ENCODE data around the gene LTBR. TPM values are rescaled to one million over a fixed set of nuclear protein-coding genes. Genes with fewer than 3 reads are reported as not detected.

Gene LTBR
- total RNA-seq, 1 donor from 2014 or later: 156 TPM

GRCh38 chr12:6390084-6390799 is 6.3 kb downstream of the LTBR start:
- intact Hi-C loops (cut with DNase I): no loop called here
- Histone ChIP-seq H3K4me3 (no peak overlapping the region), H3K9me3 (no peaks in the 10 kb centered on the region), H3K27me3 (no peaks in the 10 kb centered on the region), H3K4me1 (peaks cover 21% of the 10 kb centered on the region), H3K36me3 (peaks cover 56% of the 10 kb centered on the region), H3K27ac (no peak overlapping the region)
- DNase-seq (no peak), ATAC-seq (no peak)
- TF ChIP-seq, protein P1, sequence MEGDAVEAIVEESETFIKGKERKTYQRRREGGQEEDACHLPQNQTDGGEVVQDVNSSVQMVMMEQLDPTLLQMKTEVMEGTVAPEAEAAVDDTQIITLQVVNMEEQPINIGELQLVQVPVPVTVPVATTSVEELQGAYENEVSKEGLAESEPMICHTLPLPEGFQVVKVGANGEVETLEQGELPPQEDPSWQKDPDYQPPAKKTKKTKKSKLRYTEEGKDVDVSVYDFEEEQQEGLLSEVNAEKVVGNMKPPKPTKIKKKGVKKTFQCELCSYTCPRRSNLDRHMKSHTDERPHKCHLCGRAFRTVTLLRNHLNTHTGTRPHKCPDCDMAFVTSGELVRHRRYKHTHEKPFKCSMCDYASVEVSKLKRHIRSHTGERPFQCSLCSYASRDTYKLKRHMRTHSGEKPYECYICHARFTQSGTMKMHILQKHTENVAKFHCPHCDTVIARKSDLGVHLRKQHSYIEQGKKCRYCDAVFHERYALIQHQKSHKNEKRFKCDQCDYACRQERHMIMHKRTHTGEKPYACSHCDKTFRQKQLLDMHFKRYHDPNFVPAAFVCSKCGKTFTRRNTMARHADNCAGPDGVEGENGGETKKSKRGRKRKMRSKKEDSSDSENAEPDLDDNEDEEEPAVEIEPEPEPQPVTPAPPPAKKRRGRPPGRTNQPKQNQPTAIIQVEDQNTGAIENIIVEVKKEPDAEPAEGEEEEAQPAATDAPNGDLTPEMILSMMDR (IDR thresholded peaks at IDR 0.05): no peak

DNA sequence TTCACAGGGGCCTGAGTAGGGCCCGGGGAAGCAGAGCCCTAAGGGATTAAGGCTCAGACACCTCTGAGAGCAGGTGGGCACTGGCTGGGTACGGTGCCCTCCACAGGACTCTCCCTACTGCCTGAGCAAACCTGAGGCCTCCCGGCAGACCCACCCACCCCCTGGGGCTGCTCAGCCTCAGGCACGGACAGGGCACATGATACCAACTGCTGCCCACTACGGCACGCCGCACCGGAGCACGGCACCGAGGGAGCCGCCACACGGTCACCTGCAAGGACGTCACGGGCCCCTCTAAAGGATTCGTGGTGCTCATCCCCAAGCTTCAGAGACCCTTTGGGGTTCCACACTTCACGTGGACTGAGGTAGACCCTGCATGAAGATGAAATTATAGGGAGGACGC is 7.1 kb downstream of the LTBR start:
- Histone ChIP-seq H3K4me1 (peaks cover 16% of the 10 kb centered on the region), H3K27me3 (no peaks in the 10 kb centered on the region), H3K27ac (no peak overlapping the region), H3K36me3 (peaks cover 53% of the 10 kb centered on the region), H3K4me3 (no peak overlapping the region), H3K9me3 (no peaks in the 10 kb centered on the region)
- TF ChIP-seq, protein P1 (IDR thresholded peaks at IDR 0.05): no peak
- intact Hi-C loops (cut with DNase I): no loop called here
- no peak for ATAC-seq
- DNase-seq: no peak

GRCh38 chr12:6392504-6392903 is 8.5 kb downstream of the LTBR start:
- Histone ChIP-seq H3K4me3 (no peak overlapping the region), H3K27ac (peak overlapping the region; percentile 26), H3K4me1 (peaks cover 11% of the 10 kb centered on the region), H3K27me3 (no peaks in the 10 kb centered on the region), H3K9me3 (no peaks in the 10 kb centered on the region), H3K36me3 (peaks cover 41% of the 10 kb centered on the region)
- TF ChIP-seq, protein P1 (IDR thresholded peaks at IDR 0.05): no peak
- DNase-seq (no peak), ATAC-seq (peak; percentile 82)
- intact Hi-C loops (cut with DNase I): no loop called here

- Histone ChIP-seq H3K27ac (no peak overlapping the region), H3K36me3 (peaks cover 39% of the 10 kb centered on the region), H3K4me3 (no peak overlapping the region), H3K27me3 (no peaks in the 10 kb centered on the region), H3K9me3 (no peaks in the 10 kb centered on the region), H3K4me1 (peaks cover 11% of the 10 kb centered on the region)
- DNase-seq: no peak
- TF ChIP-seq, protein P1 (IDR thresholded peaks at IDR 0.05): no peak
- intact Hi-C loops (cut with DNase I): no loop called here
- ATAC-seq: no peak
Observed at GRCh38 chr12:6393109-6393508, 9.1 kb downstream of the LTBR start.

DNA sequence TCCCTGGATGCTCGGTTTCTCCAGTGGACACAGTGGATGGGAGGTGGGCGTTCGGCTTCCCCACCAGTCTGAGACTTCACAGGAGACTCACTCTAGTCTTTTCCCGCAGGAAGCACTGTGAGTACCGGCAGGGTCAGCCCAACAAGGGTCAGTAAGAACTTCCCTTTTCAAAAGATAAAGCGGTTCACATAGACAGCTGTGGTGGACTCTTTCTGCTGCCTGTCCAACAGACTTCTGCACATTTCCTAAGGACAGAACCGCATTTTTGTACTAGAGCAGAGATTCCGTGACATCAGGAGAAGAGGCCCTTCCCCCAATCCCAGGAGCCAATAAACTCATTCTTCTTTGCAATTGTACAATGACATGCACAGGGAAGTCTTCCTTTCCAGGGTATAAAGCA is 10.4 kb downstream of the LTBR start:
- DNase-seq: no peak
- intact Hi-C loops (cut with DNase I): no loop called here
- peak; percentile 44 for ATAC-seq
- Histone ChIP-seq H3K4me3 (no peak overlapping the region), H3K4me1 (peaks cover 11% of the 10 kb centered on the region), H3K9me3 (no peaks in the 10 kb centered on the region), H3K27me3 (no peaks in the 10 kb centered on the region), H3K27ac (no peak overlapping the region), H3K36me3 (peaks cover 27% of the 10 kb centered on the region)
- TF ChIP-seq, protein P1 (IDR thresholded peaks at IDR 0.05): no peak
